GM20000 (cell line): ENCODE results near the gene RABIF.
"Not testable (repeated sequence)": the region's sequence is repeated elsewhere in the genome, so short reads cannot be mapped to it uniquely, and the experiment has no call there.

ENCODE experiments used
- DNase-seq: peaks from one replicate; pipeline ENCODE4 v3.0.0; 2012; ENCODE audit warnings: low spot score
- CTCF ChIP-seq: IDR thresholded peaks from 2 replicates; pipeline ENCODE4 v1.5.1; 2012; ENCODE audit warnings: mild to moderate bottlenecking, control low read depth; ENCODE audit errors: extremely low read depth, missing control alignments

RABIF gene

GRCh38 chr1:202843081-202843480, 45.9 kb downstream of the RABIF start:
- no peak for DNase-seq
- TF ChIP-seq CTCF = no peak

GRCh38 chr1:202837746-202838262, 51.1 kb downstream of the RABIF start:
- no peak for DNase-seq
- TF ChIP-seq CTCF = no peak

GRCh38 chr1:202836623-202837403, 52.1 kb downstream of the RABIF start:
- no peak for TF ChIP-seq CTCF
- no peak for DNase-seq

GRCh38 chr1:202835548-202836072, 53.3 kb downstream of the RABIF start:
- DNase-seq = peak; percentile 72

GRCh38 chr1:202834771-202835547, 54.0 kb downstream of the RABIF start:
- DNase-seq = no peak
- TF ChIP-seq CTCF = no peak

More at GRCh38 chr1:202835548-202836072, 53.3 kb downstream of the RABIF start:
- no peak for TF ChIP-seq CTCF

- TF ChIP-seq CTCF = no peak
- DNase-seq = no peak
These were observed 57.0 kb downstream of the RABIF start for GRCh38 chr1:202831906-202832305.

- DNase-seq = not testable (repeated sequence)
These were observed 59.7 kb downstream of the RABIF start for GRCh38 chr1:202829223-202829622.
